NT2/D1 (cell line): Measurements from ENCODE around the gene TATDN3.
"Not testable (repeated sequence)": the region's sequence is repeated elsewhere in the genome, so short reads cannot be mapped to it uniquely, and the experiment has no call there.

Source experiments
- DNase-seq: peaks from one replicate; pipeline ENCODE4 v3.0.0-alpha.2; 2011; ENCODE audit warnings: low read depth, low spot score
- H3K27me3 ChIP-seq: 2 replicates; pipeline ENCODE4 v1.6.0; 2011; ENCODE audit warnings: mild to moderate bottlenecking; ENCODE audit not compliant: insufficient read length, insufficient read depth
- H3K36me3 ChIP-seq: 2 replicates; pipeline ENCODE4 v1.6.1; 2011; ENCODE audit warnings: mild to moderate bottlenecking, low read length, mixed read lengths; ENCODE audit not compliant: insufficient read depth, insufficient read length
- H3K4me1 ChIP-seq: 2 replicates; pipeline ENCODE4 v1.5.1; 2011; ENCODE audit not compliant: insufficient read depth, insufficient read length
- H3K4me3 ChIP-seq: 2 replicates; pipeline ENCODE4 v1.5.1; 2011; ENCODE audit warnings: low read depth; ENCODE audit not compliant: insufficient read length
- H3K9ac ChIP-seq: 2 replicates; pipeline ENCODE4 v1.6.0; 2011; ENCODE audit warnings: low read depth; ENCODE audit not compliant: insufficient read length
- H3K9me3 ChIP-seq: 2 replicates; pipeline ENCODE4 v1.5.1; 2011; ENCODE audit warnings: mild to moderate bottlenecking, low read length; ENCODE audit not compliant: insufficient read depth
- SUZ12 ChIP-seq: IDR thresholded peaks from 2 replicates; pipeline ENCODE4 v1.6.1; 2011; ENCODE audit not compliant: insufficient read length, insufficient read depth; ENCODE audit errors: extremely low read depth
- YY1 ChIP-seq: IDR thresholded peaks from 2 replicates; pipeline ENCODE4 v1.6.1; 2011; ENCODE audit not compliant: insufficient read length, insufficient read depth
- ZNF274 ChIP-seq: IDR thresholded peaks from 2 replicates; pipeline ENCODE4 v1.6.1; 2011; ENCODE audit warnings: mild to moderate bottlenecking, low read depth, low read length

The TATDN3 gene

GRCh38 chr1:212822956-212823355 is 31.3 kb downstream of the TATDN3 start:
- TF ChIP-seq YY1 (no peak), SUZ12 (no peak), ZNF274 (no peak)
- no peaks in the 10 kb centered on the region for H3K4me1 ChIP-seq

DNA sequence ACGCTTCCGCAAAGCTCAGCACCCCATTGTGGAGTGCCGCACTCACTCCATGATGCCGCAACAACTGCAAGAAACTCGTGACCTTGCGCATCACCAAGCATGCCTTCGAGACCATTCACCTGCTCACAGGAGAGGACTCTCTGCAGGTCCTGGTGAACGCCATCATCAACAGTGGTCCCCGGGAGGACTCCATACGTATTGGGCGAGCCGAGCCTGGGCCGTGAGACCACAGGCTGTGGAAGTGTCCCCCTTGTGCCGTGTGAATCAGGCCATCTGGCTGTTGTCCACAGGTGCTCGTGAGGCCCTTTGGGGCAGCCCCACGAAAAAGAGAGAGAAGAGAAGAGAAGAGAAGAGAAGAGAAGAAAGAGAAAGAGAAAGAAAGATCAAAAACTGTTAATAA is 32.5 kb downstream of the TATDN3 start:
- Histone ChIP-seq H3K4me3 (no peak overlapping the region), H3K9ac (no peak overlapping the region), H3K4me1 (no peaks in the 10 kb centered on the region), H3K9me3 (peaks cover 28% of the 10 kb centered on the region), H3K36me3 (no peaks in the 10 kb centered on the region), H3K27me3 (no peaks in the 10 kb centered on the region)
- DNase-seq: no peak
- TF ChIP-seq SUZ12 (no peak), YY1 (no peak), ZNF274 (no peak)

More at GRCh38 chr1:212822956-212823355, 31.3 kb downstream of the TATDN3 start:
- Histone ChIP-seq H3K4me3 (no peak overlapping the region), H3K9ac (no peak overlapping the region), H3K9me3 (peaks cover 28% of the 10 kb centered on the region), H3K27me3 (no peaks in the 10 kb centered on the region), H3K36me3 (no peaks in the 10 kb centered on the region)
- no peak for DNase-seq

DNA sequence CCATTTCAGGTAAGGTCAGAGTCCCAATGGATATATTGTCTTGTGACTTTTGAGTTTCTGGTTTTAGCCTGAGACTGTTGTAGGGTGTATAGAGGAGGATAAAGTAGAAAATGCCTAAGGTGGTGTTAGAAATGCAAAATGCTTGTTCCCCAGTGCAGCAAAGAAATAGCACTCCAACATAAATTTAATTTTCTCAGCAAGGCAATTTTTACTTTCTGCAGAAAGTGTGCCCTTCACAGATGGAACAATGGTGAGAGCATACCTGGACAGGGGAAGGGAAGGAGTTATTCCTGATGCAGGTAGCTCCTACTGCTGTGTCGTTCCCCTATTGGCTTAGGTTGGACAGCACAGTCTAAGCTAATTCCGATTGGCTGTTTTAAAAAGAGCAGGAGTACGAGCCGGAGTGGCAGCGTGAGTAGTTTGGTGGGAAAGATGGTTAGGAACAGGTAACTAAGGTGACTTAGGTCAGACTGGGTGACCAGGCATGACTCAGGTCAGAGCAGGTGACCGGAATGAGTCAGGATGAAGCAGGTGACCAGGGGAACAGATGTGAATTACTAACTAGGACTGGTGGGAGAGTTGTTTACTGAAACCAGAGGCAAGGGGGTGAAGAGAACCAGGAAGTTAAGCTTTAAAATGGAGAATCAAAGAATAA is 34.2 kb downstream of the TATDN3 start:
- H3K36me3 ChIP-seq: no peaks in the 10 kb centered on the region
- no peaks in the 10 kb centered on the region for H3K4me1 ChIP-seq
- no peaks in the 10 kb centered on the region for H3K27me3 ChIP-seq
- DNase-seq: no peak
- H3K9me3 ChIP-seq: peaks cover 28% of the 10 kb centered on the region
- no peak overlapping the region for H3K9ac ChIP-seq
- no peak overlapping the region for H3K4me3 ChIP-seq
- TF ChIP-seq YY1 (no peak), SUZ12 (no peak), ZNF274 (no peak)

GRCh38 chr1:212827171-212827776 is 35.6 kb downstream of the TATDN3 start:
- Histone ChIP-seq H3K36me3 (no peaks in the 10 kb centered on the region), H3K4me1 (no peaks in the 10 kb centered on the region), H3K27me3 (no peaks in the 10 kb centered on the region), H3K9ac (no peak overlapping the region), H3K9me3 (peaks cover 28% of the 10 kb centered on the region), H3K4me3 (no peak overlapping the region)
- TF ChIP-seq SUZ12 (no peak), ZNF274 (no peak), YY1 (no peak)
- no peak for DNase-seq

GRCh38 chr1:212827831-212828278 is 36.2 kb downstream of the TATDN3 start:
- Histone ChIP-seq H3K4me3 (no peak overlapping the region), H3K9ac (no peak overlapping the region), H3K9me3 (peaks cover 28% of the 10 kb centered on the region), H3K36me3 (no peaks in the 10 kb centered on the region), H3K27me3 (no peaks in the 10 kb centered on the region), H3K4me1 (no peaks in the 10 kb centered on the region)
- DNase-seq: no peak
- TF ChIP-seq ZNF274 (no peak), YY1 (no peak), SUZ12 (no peak)

DNA sequence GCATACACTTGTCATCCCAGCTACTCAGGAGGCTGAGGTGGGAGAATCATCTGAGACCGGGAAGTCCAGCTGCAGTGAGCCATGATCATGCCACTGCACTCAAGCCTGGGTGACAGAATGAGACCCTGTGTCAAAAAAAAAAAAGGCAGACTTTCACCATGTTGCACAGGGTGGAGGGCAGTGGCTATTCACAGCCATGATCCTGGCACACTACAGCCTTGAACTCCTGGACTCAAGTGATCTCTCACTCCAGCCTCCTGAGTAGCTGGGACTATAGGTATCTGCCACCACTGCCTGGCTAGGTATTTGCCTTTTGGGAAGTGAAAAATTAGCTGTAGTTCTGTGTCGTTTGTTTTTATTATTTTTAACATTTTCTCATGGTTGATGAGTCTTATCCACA is 36.7 kb downstream of the TATDN3 start:
- TF ChIP-seq ZNF274: no peak
- TF ChIP-seq YY1: no peak
- TF ChIP-seq SUZ12: no peak
- no peaks in the 10 kb centered on the region for H3K36me3 ChIP-seq
- peaks cover 28% of the 10 kb centered on the region for H3K9me3 ChIP-seq
- H3K4me3 ChIP-seq: no peak overlapping the region
- no peaks in the 10 kb centered on the region for H3K27me3 ChIP-seq
- H3K9ac ChIP-seq: no peak overlapping the region
- H3K4me1 ChIP-seq: no peaks in the 10 kb centered on the region
- no peak for DNase-seq

DNA sequence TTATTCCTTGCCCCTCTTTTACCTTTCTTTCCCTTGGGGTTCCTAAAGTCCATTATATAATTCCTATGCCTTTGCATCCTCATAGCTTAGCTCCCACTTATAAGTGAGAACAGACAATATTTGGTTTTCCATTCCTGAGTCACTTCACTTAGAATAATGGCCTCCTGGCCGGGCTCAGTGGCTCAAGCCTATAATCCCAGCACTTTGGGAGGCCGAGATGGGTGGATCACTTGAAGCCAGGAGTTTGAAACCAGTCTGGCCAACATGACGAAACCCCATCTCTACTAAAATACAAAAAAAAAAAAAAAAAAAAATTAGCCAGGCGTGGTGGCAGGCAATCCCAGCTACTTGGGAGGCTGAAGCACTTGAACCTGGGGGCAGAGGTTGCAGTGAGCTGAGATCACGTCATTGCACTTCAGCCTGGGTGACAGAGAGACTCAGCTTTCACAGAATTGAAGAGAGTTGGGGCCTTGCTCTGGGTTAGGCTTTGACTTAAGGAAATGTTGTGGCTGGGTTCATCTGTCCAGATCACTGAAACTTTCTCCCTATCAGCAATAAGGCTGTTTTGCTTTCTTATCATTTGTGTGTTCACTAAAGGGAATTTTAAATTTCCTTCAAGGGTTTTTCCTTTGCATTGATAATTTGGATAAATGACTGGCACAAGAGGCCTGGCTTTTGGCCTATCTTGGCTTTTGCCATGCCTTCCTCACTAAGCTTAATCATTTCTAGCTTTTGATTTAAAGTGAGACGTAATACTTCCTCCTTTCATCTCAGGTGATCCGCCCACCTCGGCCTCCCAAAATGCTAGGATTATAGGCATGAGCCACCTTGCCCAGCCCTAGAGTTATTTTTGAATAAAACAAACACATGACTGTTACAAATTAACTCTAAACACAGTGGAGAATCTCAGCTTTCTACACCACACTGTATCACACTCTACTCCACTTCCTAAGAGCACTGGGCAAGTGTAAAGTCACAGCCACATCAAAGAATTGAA is 41.8 kb downstream of the TATDN3 start:
- H3K36me3 ChIP-seq: not testable (repeated sequence)

More for the DNA sequence above, 41.8 kb downstream of the TATDN3 start:
- H3K4me3 ChIP-seq, H3K9ac ChIP-seq, H3K9me3 ChIP-seq, H3K27me3 ChIP-seq, DNase-seq, H3K4me1 ChIP-seq: not testable (repeated sequence)
